GM06990 (cell line): ENCODE measurements around the gene HPN.

Experiments used
- DNase-seq: peaks from one replicate; pipeline ENCODE4 v3.0.0-alpha.2; 2011; ENCODE audit not compliant: insufficient read length; ENCODE audit errors: extremely low read depth
- H3K27me3 ChIP-seq: replicated peaks from 2 replicates; pipeline ENCODE4 v1.6.0; 2011; ENCODE audit warnings: low read length; ENCODE audit not compliant: control insufficient read depth, insufficient read depth
- H3K36me3 ChIP-seq: 2 replicates; pipeline ENCODE4 v1.5.1; 2011; ENCODE audit warnings: low read length; ENCODE audit not compliant: control insufficient read depth, insufficient read depth
- H3K4me3 ChIP-seq: replicated peaks from 2 replicates; pipeline ENCODE4 v1.5.1; 2011; ENCODE audit warnings: low read depth, mild to moderate bottlenecking, control low read depth, low read length
- CTCF ChIP-seq: IDR thresholded peaks from 2 replicates; pipeline ENCODE4 v1.5.1; 2011; ENCODE audit warnings: low read length, control low read depth, mild to moderate bottlenecking, inconsistent platforms; ENCODE audit not compliant: insufficient read depth, poor library complexity, severe bottlenecking

HPN gene

DNA sequence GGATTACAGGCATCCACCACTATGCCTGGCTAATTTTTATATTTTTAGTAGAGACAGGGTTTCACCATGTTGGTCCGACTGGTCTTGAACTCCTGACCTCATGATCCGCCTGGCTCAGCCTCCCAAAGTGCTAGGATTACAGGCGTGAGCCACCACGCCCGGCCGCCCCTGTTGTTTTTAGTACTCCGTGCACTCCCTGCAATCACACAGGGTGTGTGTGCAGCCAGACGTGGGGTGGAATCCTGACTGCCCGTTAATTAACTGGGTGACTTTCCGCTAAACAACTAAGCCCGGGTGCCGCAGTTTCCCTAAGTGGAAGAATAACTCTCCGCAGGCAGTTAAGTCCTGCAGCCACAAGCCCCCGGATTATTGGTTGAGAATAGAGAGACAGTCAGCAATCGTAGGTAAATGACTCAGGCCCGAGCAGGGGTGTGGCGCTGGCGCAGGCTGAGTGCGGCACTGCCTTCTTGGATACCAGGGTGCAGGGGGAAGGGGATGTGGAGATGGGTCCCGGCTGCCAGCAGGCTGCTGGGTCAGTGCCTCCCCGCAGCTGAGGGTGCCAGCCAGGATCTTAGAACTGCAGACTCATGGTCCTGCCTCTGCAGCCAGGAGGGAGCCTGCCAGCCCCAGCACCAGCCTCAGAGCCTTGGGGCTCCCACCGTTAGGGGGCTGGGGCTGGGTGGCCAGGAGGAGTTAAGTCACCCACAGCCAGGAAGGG, 68.0 kb downstream of the HPN start:
- no peak for TF ChIP-seq CTCF
- H3K27me3 ChIP-seq: no peaks in the 10 kb centered on the region
- H3K4me3 ChIP-seq: no peak overlapping the region
- DNase-seq: no peak
- H3K36me3 ChIP-seq: no peaks in the 10 kb centered on the region

DNA sequence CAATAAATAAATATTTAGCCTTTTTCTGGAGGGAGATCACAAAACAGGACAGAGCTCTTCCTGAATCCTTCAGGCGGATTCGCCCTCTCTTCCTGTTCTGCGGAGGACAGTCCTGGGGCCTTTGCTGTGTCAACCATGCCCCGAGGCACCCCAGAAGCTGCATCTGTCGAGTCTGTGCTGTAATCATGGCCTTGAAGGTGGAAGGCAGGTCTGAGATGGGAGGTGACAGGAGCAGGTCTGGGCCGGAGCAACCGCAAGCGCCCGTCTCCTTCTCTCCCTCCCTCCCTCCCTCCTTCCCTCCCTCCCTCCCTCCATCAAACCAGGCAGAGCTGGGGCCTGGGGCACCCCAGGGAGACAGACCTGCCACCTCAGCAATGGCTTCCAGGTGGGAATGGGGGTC, 69.5 kb downstream of the HPN start:
- no peak for DNase-seq
- no peak for TF ChIP-seq CTCF
- no peaks in the 10 kb centered on the region; the same call in 1 of the 2 replicates for H3K27me3 ChIP-seq
- H3K4me3 ChIP-seq: no peak overlapping the region
- no peaks in the 10 kb centered on the region for H3K36me3 ChIP-seq

DNA sequence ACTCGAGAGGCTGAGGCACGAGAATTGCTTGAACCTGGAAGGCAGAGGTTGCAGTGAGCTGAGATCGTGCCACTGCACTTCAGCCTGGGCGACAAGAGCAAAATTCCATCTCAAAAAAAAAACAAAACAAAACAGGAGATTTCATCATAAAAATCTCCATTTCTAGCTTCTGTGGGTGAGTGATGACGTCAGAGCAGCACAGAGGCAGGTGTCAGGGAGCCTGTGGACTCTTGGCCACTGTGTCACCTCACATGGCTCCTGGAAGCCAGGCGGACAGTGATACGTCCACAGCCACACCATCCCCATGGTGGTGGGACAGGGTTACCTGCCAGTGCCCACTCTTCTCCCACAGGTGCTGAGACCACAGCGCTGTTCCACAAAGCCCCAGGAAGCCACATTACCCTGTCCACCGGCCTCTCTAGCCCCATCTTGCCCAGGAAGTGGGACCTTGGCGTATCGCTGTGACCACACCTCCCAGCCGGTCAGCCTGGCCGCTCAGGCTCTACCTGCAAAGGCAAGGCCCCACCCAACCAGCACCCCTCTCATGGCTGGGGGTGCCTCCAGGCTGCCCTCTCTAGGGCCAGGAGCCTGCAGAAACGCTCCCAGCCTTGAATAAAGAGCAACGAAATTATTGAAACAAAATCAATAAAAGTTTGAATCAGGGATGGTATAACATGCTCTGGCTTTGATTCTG, 71.6 kb downstream of the HPN start:
- no peaks in the 10 kb centered on the region; the same call in none of the 2 replicates for H3K27me3 ChIP-seq
- no peaks in the 10 kb centered on the region for H3K36me3 ChIP-seq
- no peak for TF ChIP-seq CTCF
- no peak for DNase-seq
- no peak overlapping the region for H3K4me3 ChIP-seq

GRCh38 chr19:35114353-35115176, 73.0 kb downstream of the HPN start:
- peak; percentile 98 for TF ChIP-seq CTCF
- Histone ChIP-seq H3K27me3 (no peaks in the 10 kb centered on the region; the same call in none of the 2 replicates), H3K36me3 (no peaks in the 10 kb centered on the region), H3K4me3 (no peak overlapping the region)
- DNase-seq: no peak

DNA sequence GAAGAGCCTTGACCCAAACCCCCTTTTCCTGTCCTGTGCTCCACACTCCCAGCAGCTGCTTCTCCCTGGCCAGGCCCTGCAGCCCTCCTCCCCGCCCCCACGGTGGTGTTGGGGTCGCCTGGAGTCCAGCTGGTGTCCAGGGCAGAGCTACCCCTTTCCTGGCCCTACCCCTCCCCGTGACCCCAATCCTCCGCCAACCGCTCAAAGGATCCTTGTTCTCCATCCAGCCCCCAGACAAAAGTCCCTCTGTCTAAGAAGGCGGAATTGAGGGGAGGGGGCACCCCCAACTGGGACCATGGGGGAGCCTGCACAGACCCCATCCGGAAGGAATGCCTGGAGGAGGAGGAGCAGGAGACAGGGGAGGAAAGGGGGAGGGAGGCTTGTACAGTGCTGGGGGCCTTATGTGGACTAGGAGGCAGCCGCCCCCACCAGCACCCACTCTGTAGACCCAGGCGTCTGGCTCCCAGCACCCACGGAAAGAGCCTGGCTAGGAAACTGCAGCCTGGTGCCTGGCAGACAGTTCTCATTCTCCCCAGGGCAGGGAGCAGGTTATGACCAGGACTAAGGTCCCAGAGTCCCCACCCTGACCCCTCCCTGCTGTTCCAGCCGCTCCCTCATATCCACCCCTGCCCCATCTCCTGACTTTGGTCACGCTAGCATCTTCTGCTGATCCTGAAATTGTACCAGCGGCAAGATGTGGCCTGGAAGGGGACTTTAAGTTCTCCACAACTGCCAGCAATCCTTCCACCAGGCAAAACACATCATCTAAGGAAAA, 73.8 kb downstream of the HPN start, which contains the start of gene FXYD3:
Gene FXYD3, plus strand, starts transcription at position 647 of the 775 bp plus-strand sequence. CDS start 3,554 bp downstream, outside the sequence.
- no peaks in the 10 kb centered on the region for H3K36me3 ChIP-seq
- H3K4me3 ChIP-seq: no peak within 1 kb of the TSS
- no peaks in the 10 kb centered on the region; the same call in none of the 2 replicates for H3K27me3 ChIP-seq
- DNase-seq: no peak
- TF ChIP-seq CTCF: no peak
